HFFc6 (cell line): ENCODE results near the gene GAS7. TPM values are rescaled to one million over a fixed set of nuclear protein-coding genes. Genes with fewer than 3 reads are reported as not detected.
A peak's percentile ranks its signal among the peaks of the same experiment; 100 is the strongest.

Experiments used
- DNase-seq: peaks from one replicate; pipeline ENCODE4 v3.0.0-alpha.2; 2018
- H3K27ac Mint-ChIP-seq: 2 replicates; pipeline ENCODE4 v1.8.0; 2020; ENCODE audit warnings: mild to moderate bottlenecking, mixed read lengths
- H3K27me3 Mint-ChIP-seq: 2 replicates; pipeline ENCODE4 v1.8.0; 2021; ENCODE audit warnings: mild to moderate bottlenecking, moderate library complexity, mixed read lengths; ENCODE audit not compliant: insufficient read depth
- H3K36me3 Mint-ChIP-seq: 2 replicates; pipeline ENCODE4 v1.8.0; 2021; ENCODE audit warnings: low read depth, mixed read lengths
- H3K4me1 Mint-ChIP-seq: 2 replicates; pipeline ENCODE4 v1.8.0; 2020; ENCODE audit warnings: low read depth, mixed read lengths
- H3K4me3 Mint-ChIP-seq: 2 replicates; pipeline ENCODE4 v1.8.0; 2020; ENCODE audit warnings: mild to moderate bottlenecking, moderate library complexity, mixed read lengths
- H3K9me3 Mint-ChIP-seq: 2 replicates; pipeline ENCODE4 v1.8.0; 2020; ENCODE audit warnings: mild to moderate bottlenecking, mixed read lengths
- CTCF ChIP-seq: fragments of 200-600 bp; sonication (generic); IDR thresholded peaks from 2 replicates; pipeline ENCODE4 v1.5.0; 2021; ENCODE audit warnings: antibody characterized with exemption, mild to moderate bottlenecking
- total RNA-seq, 6 experiments: library from RNA; stranded (reverse); fragmentation: NEBNext Ultra II Directional; extraction: Animal tissue kit (Norgen Biotek cat#: 25700); gene quantifications; 2 replicates in 1 of 6; 3 replicates in 5 of 6; pipeline ENCODE4 v1.2.3, GENCODE V29; 2021

Gene GAS7
- total RNA-seq, 6 experiments from 2014 or later, result 1.4 to 7.4 (median 3.1) TPM

- H3K27me3 Mint-ChIP-seq, result no peaks in the 10 kb centered on the region; the same call in none of the 2 replicates
- no peak for TF ChIP-seq CTCF
- peak; percentile 86 for DNase-seq
- peak overlapping the region; percentile 56 for H3K4me3 Mint-ChIP-seq
- peaks cover 56% of the 10 kb centered on the region for H3K4me1 Mint-ChIP-seq
- H3K9me3 Mint-ChIP-seq, result no peaks in the 10 kb centered on the region
- peaks cover 2% of the 10 kb centered on the region for H3K36me3 Mint-ChIP-seq
- H3K27ac Mint-ChIP-seq, result peak overlapping the region; percentile 84
Observed at GRCh38 chr17:10177913-10178505, 20.4 kb downstream of the GAS7 start.

GRCh38 chr17:10177131-10177912, 21.1 kb downstream of the GAS7 start:
- Mint-ChIP-seq H3K4me3 (peak overlapping the region; percentile 56), H3K36me3 (peaks cover 6% of the 10 kb centered on the region), H3K4me1 (peaks cover 63% of the 10 kb centered on the region), H3K27ac (peak overlapping the region; percentile 84), H3K9me3 (no peaks in the 10 kb centered on the region; the same call in 1 of the 2 replicates), H3K27me3 (no peaks in the 10 kb centered on the region; the same call in 1 of the 2 replicates)
- TF ChIP-seq CTCF, result no peak
- DNase-seq, result no peak

- Mint-ChIP-seq H3K4me1 (peaks cover 68% of the 10 kb centered on the region), H3K27me3 (no peaks in the 10 kb centered on the region; the same call in none of the 2 replicates), H3K27ac (no peak overlapping the region), H3K9me3 (no peaks in the 10 kb centered on the region; the same call in 1 of the 2 replicates), H3K36me3 (peaks cover 12% of the 10 kb centered on the region), H3K4me3 (no peak overlapping the region)
- DNase-seq, result no peak
- TF ChIP-seq CTCF, result no peak
Observed at GRCh38 chr17:10173913-10174312, 24.5 kb downstream of the GAS7 start.

GRCh38 chr17:10172778-10173177, 25.6 kb downstream of the GAS7 start:
- H3K36me3 Mint-ChIP-seq, result peaks cover 12% of the 10 kb centered on the region
- no peak for DNase-seq
- H3K9me3 Mint-ChIP-seq, result no peaks in the 10 kb centered on the region; the same call in 1 of the 2 replicates
- no peak overlapping the region for H3K27ac Mint-ChIP-seq
- peaks cover 56% of the 10 kb centered on the region for H3K4me1 Mint-ChIP-seq
- H3K27me3 Mint-ChIP-seq, result no peaks in the 10 kb centered on the region; the same call in none of the 2 replicates
- 0 out of 2 replicates have a peak overlapping the region, but pooled peaks have one; percentile 35 for H3K4me3 Mint-ChIP-seq
- TF ChIP-seq CTCF, result no peak

GRCh38 chr17:10172241-10172741, 26.1 kb downstream of the GAS7 start:
- Mint-ChIP-seq H3K36me3 (peaks cover 12% of the 10 kb centered on the region), H3K27me3 (no peaks in the 10 kb centered on the region; the same call in none of the 2 replicates), H3K9me3 (no peaks in the 10 kb centered on the region; the same call in 1 of the 2 replicates), H3K4me3 (peak overlapping the region; percentile 35), H3K4me1 (peaks cover 51% of the 10 kb centered on the region), H3K27ac (peak overlapping the region; percentile 9; the same call in 1 of the 2 replicates)
- peak; percentile 51 for DNase-seq
- no peak for TF ChIP-seq CTCF
